PC-3 (cell line): Measurements from ENCODE around the gene FASTK. TPM values are rescaled to one million over a fixed set of nuclear protein-coding genes. Genes with fewer than 3 reads are reported as not detected.

Experiments
- ATAC-seq: fragments of 200-7000 bp; cut with Tn5 transposase; 2 replicates; pipeline ENCODE4 v1.9.1; 2020; ENCODE audit warnings: mild to moderate bottlenecking, moderate library complexity
- BruUV-seq: library from RNA; stranded (reverse); fragments of 400-500 nt; replicated peaks from 2 replicates; lab custom pipeline; 2021; lab: Mats Ljungman, UMichigan
- CTCF ChIA-PET: fragments of 300-600 bp; sonication (Branson Sonifier 250); formaldehyde crosslinking; loops from one replicate; lab custom pipeline; 2022; ENCODE audit warnings: antibody characterized with exemption; lab: Charles Lee
- POLR2A ChIA-PET: fragments of 300-600 bp; sonication (Branson Sonifier 250); formaldehyde crosslinking; loops from one replicate; lab custom pipeline; 2022; ENCODE audit warnings: antibody characterized with exemption; ENCODE audit not compliant: unreplicated experiment; lab: Charles Lee
- DNase-seq: peaks from one replicate; pipeline ENCODE4 v3.0.0-alpha.2; 2015
- H2AFZ ChIP-seq: fragments of 300-600 bp; sonication (generic); 2 replicates; pipeline ENCODE4 v1.6.0; 2016; ENCODE audit warnings: antibody characterized with exemption, low read length
- H3F3A ChIP-seq: fragments of 300-600 bp; sonication (generic); one replicate; pipeline ENCODE4 v1.6.0; 2017; ENCODE audit warnings: antibody characterized with exemption, low read length, control low read depth, mild to moderate bottlenecking; ENCODE audit not compliant: unreplicated experiment
- H3K27ac ChIP-seq: fragments of 300-600 bp; sonication (generic); 2 replicates; pipeline ENCODE4 v1.5.1; 2016; ENCODE audit warnings: mild to moderate bottlenecking, low read length
- H3K27me3 ChIP-seq: fragments of 300-600 bp; sonication (generic); 2 replicates; pipeline ENCODE4 v1.6.1; 2016; ENCODE audit warnings: low read length, mixed read lengths
- H3K36me3 ChIP-seq: fragments of 300-600 bp; sonication (generic); 2 replicates; pipeline ENCODE4 v1.6.1; 2016; ENCODE audit warnings: low read depth, mixed run types, low read length, mixed read lengths
- H3K4me1 ChIP-seq: fragments of 300-600 bp; sonication (generic); 2 replicates; pipeline ENCODE4 v1.5.1; 2016; ENCODE audit warnings: low read length; ENCODE audit not compliant: insufficient read depth
- H3K4me2 ChIP-seq: fragments of 300-600 bp; sonication (generic); 2 replicates; pipeline ENCODE4 v1.6.0; 2016; ENCODE audit warnings: low read length
- H3K4me3 ChIP-seq: fragments of 300-600 bp; sonication (generic); 2 replicates; pipeline ENCODE4 v1.5.1; 2016; ENCODE audit warnings: mild to moderate bottlenecking, low read length, mixed read lengths
- H3K79me2 ChIP-seq: fragments of 300-600 bp; sonication (generic); 2 replicates; pipeline ENCODE4 v1.6.1; 2017; ENCODE audit warnings: low read length, mixed read lengths
- H3K9ac ChIP-seq: fragments of 300-600 bp; sonication (generic); 2 replicates; pipeline ENCODE4 v1.6.0; 2016; ENCODE audit warnings: mild to moderate bottlenecking, low read length
- H3K9me2 ChIP-seq: fragments of 300-600 bp; sonication (generic); replicated peaks from 2 replicates; pipeline ENCODE4 v1.6.1; 2016; ENCODE audit warnings: mixed run types, low read length, mixed read lengths
- H3K9me3 ChIP-seq: fragments of 300-600 bp; sonication (generic); 2 replicates; pipeline ENCODE4 v1.6.1; 2016; ENCODE audit warnings: low read length, mixed read lengths
- H4K20me1 ChIP-seq: fragments of 300-600 bp; sonication (generic); 2 replicates; pipeline ENCODE4 v1.6.1; 2016; ENCODE audit warnings: low read length, mixed read lengths
- CTCF ChIP-seq: fragments of 300-600 bp; sonication (generic); conservative IDR thresholded peaks from 2 replicates; pipeline ENCODE4 v1.5.1; 2017; ENCODE audit warnings: antibody characterized with exemption, low read depth, mild to moderate bottlenecking, low read length
- EZH2 ChIP-seq: fragments of 300-600 bp; sonication (generic); IDR thresholded peaks from one replicate; pipeline ENCODE4 v1.6.1; 2017; ENCODE audit warnings: antibody characterized with exemption, mild to moderate bottlenecking, low read length; ENCODE audit not compliant: unreplicated experiment
- EZH2phosphoT487 ChIP-seq: fragments of 300-600 bp; sonication (generic); IDR thresholded peaks from 2 replicates; pipeline ENCODE4 v1.6.1; 2018; ENCODE audit warnings: mild to moderate bottlenecking, antibody characterized with exemption, low read length, borderline replicate concordance
- intact Hi-C: fragments of 100-400 bp; cut with micrococcal nuclease; formaldehyde crosslinking; loops from 2 replicates; pipeline ENCODE4 v1.9.0; 2023
- total RNA-seq: library from RNA; depleted of rRNA; stranded (reverse); fragments of >200 nt; gene quantifications from 2 replicates; pipeline ENCODE4 v1.2.3, GENCODE V29; 2014

Gene FASTK
- total RNA-seq, 1 experiment from 2014 or later, result 163 TPM

- Histone ChIP-seq H3K9ac (no peak overlapping the region), H3K36me3 (peaks cover 11% of the 10 kb centered on the region; the same call in 1 of the 2 replicates), H3K27me3 (no peaks in the 10 kb centered on the region), H3K4me3 (no peak overlapping the region), H3K4me1 (peaks cover 27% of the 10 kb centered on the region), H4K20me1 (no peaks in the 10 kb centered on the region), H3K9me2 (no peaks in the 10 kb centered on the region), H2AFZ (no peak overlapping the region), H3F3A (no peaks in the 10 kb centered on the region), H3K9me3 (no peaks in the 10 kb centered on the region), H3K4me2 (no peak overlapping the region), H3K79me2 (peaks cover 41% of the 10 kb centered on the region), H3K27ac (no peak overlapping the region)
- BruUV-seq, result no TSS peak
- no peak for TF ChIP-seq EZH2phosphoT487
- no peak for TF ChIP-seq CTCF
- no peak for TF ChIP-seq EZH2
- ChIA-PET CTCF (no interaction called here), POLR2A (no interaction called here)
- intact Hi-C loops, result loop anchor here (5.0 kb wide), 1 partner anchor 34 kb away; no protein-coding TSS in a partner anchor
- no peak for DNase-seq
- no peak for ATAC-seq
Measured at GRCh38 chr7:151078233-151079040, 2.2 kb downstream of the FASTK start.

- DNase-seq, result no peak
- H3K79me2 ChIP-seq, result peaks cover 38% of the 10 kb centered on the region
- ATAC-seq, result no peak
- peaks cover 27% of the 10 kb centered on the region for H3K4me1 ChIP-seq
- H2AFZ ChIP-seq, result no peak overlapping the region
- H3K27ac ChIP-seq, result no peak overlapping the region
- H4K20me1 ChIP-seq, result no peaks in the 10 kb centered on the region
- no peak for TF ChIP-seq EZH2phosphoT487
- TF ChIP-seq CTCF, result no peak
- no peak for TF ChIP-seq EZH2
- ChIA-PET POLR2A (no interaction called here), CTCF (interaction anchor here (0.7 kb wide), 1 partner anchor 10 kb away, joined by 3 read pairs; no protein-coding TSS in a partner anchor)
- H3K36me3 ChIP-seq, result peaks cover 11% of the 10 kb centered on the region; the same call in 1 of the 2 replicates
- no peak overlapping the region for H3K4me3 ChIP-seq
- H3K9ac ChIP-seq, result no peak overlapping the region
- no peaks in the 10 kb centered on the region for H3F3A ChIP-seq
- no peaks in the 10 kb centered on the region for H3K9me3 ChIP-seq
- BruUV-seq, result no TSS peak
- intact Hi-C loops, result loop anchor here (5.0 kb wide), 1 partner anchor 35 kb away; no protein-coding TSS in a partner anchor
- H3K4me2 ChIP-seq, result no peak overlapping the region
- H3K9me2 ChIP-seq, result no peaks in the 10 kb centered on the region
- no peaks in the 10 kb centered on the region for H3K27me3 ChIP-seq
Measured at GRCh38 chr7:151077705-151078232, 2.8 kb downstream of the FASTK start.
